Trophoblast cell (in vitro differentiated cells and primary cell): ENCODE results near the gene BTBD7.

Experiments
- DNase-seq, 2 donors: peaks; one replicate each; pipeline ENCODE4 v3.0.0-alpha.2; 2016
- H2AFZ ChIP-seq: 2 replicates; pipeline ENCODE4 v1.6.1; 2013; ENCODE audit warnings: low read length, moderate library complexity, mild to moderate bottlenecking; ENCODE audit not compliant: insufficient read depth, poor library complexity
- H2AK5ac ChIP-seq: 2 replicates; pipeline ENCODE4 v1.6.1; 2013; ENCODE audit warnings: mild to moderate bottlenecking, low read length
- H2BK120ac ChIP-seq: 2 replicates; pipeline ENCODE4 v1.6.1; 2013; ENCODE audit warnings: low read length, mild to moderate bottlenecking, moderate library complexity; ENCODE audit not compliant: insufficient read depth, poor library complexity
- H2BK12ac ChIP-seq: 2 replicates; pipeline ENCODE4 v1.6.1; 2013; ENCODE audit warnings: mild to moderate bottlenecking, low read length, moderate library complexity
- H2BK5ac ChIP-seq: 2 replicates; pipeline ENCODE4 v1.6.1; 2013; ENCODE audit warnings: low read length, low read depth, moderate library complexity, mild to moderate bottlenecking; ENCODE audit not compliant: poor library complexity
- H3K14ac ChIP-seq: 2 replicates; pipeline ENCODE4 v1.6.1; 2013; ENCODE audit warnings: mild to moderate bottlenecking, low read length
- H3K18ac ChIP-seq: 2 replicates; pipeline ENCODE4 v1.6.1; 2013; ENCODE audit warnings: mild to moderate bottlenecking, low read length
- H3K23ac ChIP-seq: 2 replicates; pipeline ENCODE4 v1.6.1; 2013; ENCODE audit warnings: low read length
- H3K27ac ChIP-seq: 2 replicates; pipeline ENCODE4 v1.5.1; 2013; ENCODE audit warnings: low read depth, mild to moderate bottlenecking, inconsistent platforms, low read length, moderate library complexity
- H3K27me3 ChIP-seq: 2 replicates; pipeline ENCODE4 v1.6.1; 2013; ENCODE audit warnings: inconsistent platforms, mild to moderate bottlenecking, low read length, moderate library complexity; ENCODE audit not compliant: insufficient read depth
- H3K36me3 ChIP-seq, 2 experiments: 1 replicate in 1 of 2; 2 replicates in 1 of 2; pipeline ENCODE4 v1.6.1; 2013; ENCODE audit warnings: low read length in 2 of 2, mild to moderate bottlenecking in 2 of 2, moderate library complexity in 1 of 2; ENCODE audit not compliant: insufficient read depth in 2 of 2, control insufficient read depth in 1 of 2
- H3K4ac ChIP-seq: 2 replicates; pipeline ENCODE4 v1.6.1; 2013; ENCODE audit warnings: low read depth, mild to moderate bottlenecking, low read length, moderate library complexity
- H3K4me1 ChIP-seq, 2 experiments: 1 replicate in 1 of 2; 2 replicates in 1 of 2; pipeline ENCODE4 v1.6.1; 2013; ENCODE audit warnings: low read length in 2 of 2, mild to moderate bottlenecking in 2 of 2, moderate library complexity in 1 of 2; ENCODE audit not compliant: insufficient read depth in 2 of 2, control insufficient read depth in 1 of 2
- H3K4me2 ChIP-seq: 2 replicates; pipeline ENCODE4 v1.6.1; 2013; ENCODE audit warnings: inconsistent platforms, mild to moderate bottlenecking, low read length, moderate library complexity
- H3K4me3 ChIP-seq: 2 replicates; pipeline ENCODE4 v1.5.1; 2013; ENCODE audit warnings: mild to moderate bottlenecking, low read depth, low read length, inconsistent platforms
- H3K79me1 ChIP-seq: one replicate; pipeline ENCODE4 v1.6.1; 2013; ENCODE audit warnings: low read length
- H3K79me2 ChIP-seq: 2 replicates; pipeline ENCODE4 v1.6.1; 2013; ENCODE audit warnings: low read length, mild to moderate bottlenecking; ENCODE audit not compliant: control insufficient read depth, insufficient read depth, poor library complexity
- H3K9ac ChIP-seq: 2 replicates; pipeline ENCODE4 v1.6.1; 2013; ENCODE audit warnings: mild to moderate bottlenecking, low read length
- H3K9me3 ChIP-seq: 2 replicates; pipeline ENCODE4 v1.6.1; 2013; ENCODE audit warnings: low read depth, mild to moderate bottlenecking, control low read depth, inconsistent platforms, low read length; ENCODE audit not compliant: insufficient read depth
- H4K12ac ChIP-seq: 2 replicates; pipeline ENCODE4 v1.6.1; 2013; ENCODE audit warnings: low read depth, mild to moderate bottlenecking, low read length, moderate library complexity
- H4K8ac ChIP-seq: 2 replicates; pipeline ENCODE4 v1.6.1; 2013; ENCODE audit warnings: low read depth, mild to moderate bottlenecking, low read length, moderate library complexity
- H4K91ac ChIP-seq: one replicate; pipeline ENCODE4 v1.6.1; 2013; ENCODE audit warnings: low read depth, mild to moderate bottlenecking, low read length, moderate library complexity
- WGBS: extraction: QIAGEN DNeasy Blood & Tissue Kit; methylation state at CpG from one replicate; pipeline ENCODE4 v1.1.7; 2013; ENCODE audit warnings: missing lambda C conversion rate; ENCODE audit not compliant: insufficient read length, insufficient coverage; ENCODE audit errors: extremely low coverage; 5-methylcytosine and 5-hydroxymethylcytosine counted together

BTBD7 gene

GRCh38 chr14:93228550-93228949 lies 104.3 kb downstream of the BTBD7 start:
- H4K8ac ChIP-seq = no peak overlapping the region
- DNase-seq = no peak
- H3K18ac ChIP-seq = no peak overlapping the region
- H3K23ac ChIP-seq = no peak overlapping the region
- H3K27me3 ChIP-seq = no peaks in the 10 kb centered on the region
- H2BK12ac ChIP-seq = no peak overlapping the region
- H2AFZ ChIP-seq = no peak overlapping the region
- H3K14ac ChIP-seq = no peak overlapping the region
- H3K4me3 ChIP-seq = no peak overlapping the region
- H2AK5ac ChIP-seq = no peak overlapping the region
- no peak overlapping the region for H4K12ac ChIP-seq
- no peak overlapping the region for H2BK5ac ChIP-seq
- H3K9me3 ChIP-seq = no peaks in the 10 kb centered on the region
- no peak overlapping the region for H3K4me2 ChIP-seq
- H3K36me3 ChIP-seq = peaks cover 14 to 17% of the 10 kb centered on the region in 2 experiments
- H4K91ac ChIP-seq = no peak overlapping the region
- H3K79me1 ChIP-seq = no peaks in the 10 kb centered on the region
- no peak overlapping the region for H2BK120ac ChIP-seq
- no peak overlapping the region for H3K9ac ChIP-seq
- no peak overlapping the region for H3K27ac ChIP-seq
- WGBS = no CpG with 5 or more reads among the region's 8 CpGs
- H3K4me1 ChIP-seq = no peaks in the 10 kb centered on the region
- no peak overlapping the region for H3K4ac ChIP-seq
- H3K79me2 ChIP-seq = no peaks in the 10 kb centered on the region

GRCh38 chr14:93223565-93223964 lies 109.3 kb downstream of the BTBD7 start:
- no CpG with 5 or more reads among the region's 27 CpGs for WGBS
- no peak overlapping the region for H4K12ac ChIP-seq

DNA sequence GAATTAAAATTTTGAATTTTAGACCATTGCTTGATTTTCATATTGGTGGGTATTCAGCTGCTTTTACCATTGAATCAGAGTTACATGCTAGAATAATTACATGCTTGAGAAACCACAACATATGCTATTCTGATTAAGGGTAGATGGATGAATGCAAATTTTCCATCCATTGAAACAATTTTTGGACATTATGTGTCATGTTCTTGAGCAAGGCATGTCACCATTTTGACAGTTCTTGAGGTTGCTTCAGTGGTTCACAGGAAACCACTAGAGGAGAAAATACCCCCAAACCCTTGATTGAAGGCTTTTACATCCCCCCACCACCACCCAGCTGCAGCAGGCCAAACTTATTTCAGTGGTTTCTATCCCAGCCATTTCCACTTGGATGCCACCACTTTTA lies 112.3 kb downstream of the BTBD7 start:
- no peak overlapping the region for H3K18ac ChIP-seq
- no peak overlapping the region for H2BK120ac ChIP-seq
- no peaks in the 10 kb centered on the region for H3K27me3 ChIP-seq
- no peak overlapping the region for H3K27ac ChIP-seq
- H3K4me3 ChIP-seq = no peak overlapping the region
- no peaks in the 10 kb centered on the region for H3K4me1 ChIP-seq
- no peak overlapping the region for H3K9ac ChIP-seq
- no peak overlapping the region for H3K23ac ChIP-seq
- H2BK12ac ChIP-seq = no peak overlapping the region
- H2AK5ac ChIP-seq = no peak overlapping the region
- H3K4ac ChIP-seq = no peak overlapping the region
- H4K91ac ChIP-seq = no peak overlapping the region
- no peaks in the 10 kb centered on the region for H3K79me2 ChIP-seq
- no peak overlapping the region for H4K12ac ChIP-seq
- no peak overlapping the region for H2BK5ac ChIP-seq
- no peak for DNase-seq
- no peaks in the 10 kb centered on the region for H3K79me1 ChIP-seq
- H3K14ac ChIP-seq = no peak overlapping the region
- H3K4me2 ChIP-seq = no peak overlapping the region
- no peak overlapping the region for H4K8ac ChIP-seq
- no peak overlapping the region for H2AFZ ChIP-seq
- H3K9me3 ChIP-seq = no peaks in the 10 kb centered on the region
- H3K36me3 ChIP-seq = peaks cover 28 to 29% of the 10 kb centered on the region in 2 experiments

More at GRCh38 chr14:93223565-93223964, 109.3 kb downstream of the BTBD7 start:
- DNase-seq = no peak
- no peaks in the 10 kb centered on the region for H3K27me3 ChIP-seq
- no peaks in the 10 kb centered on the region for H3K79me2 ChIP-seq
- H4K91ac ChIP-seq = no peak overlapping the region
- no peak overlapping the region for H3K9ac ChIP-seq
- H3K14ac ChIP-seq = no peak overlapping the region
- H3K23ac ChIP-seq = no peak overlapping the region
- no peaks in the 10 kb centered on the region for H3K79me1 ChIP-seq
- no peak overlapping the region for H3K4me3 ChIP-seq
- no peak overlapping the region for H2AFZ ChIP-seq
- no peak overlapping the region for H3K4ac ChIP-seq
- peaks cover 26 to 34% of the 10 kb centered on the region in 2 experiments for H3K36me3 ChIP-seq
- H2BK12ac ChIP-seq = no peak overlapping the region
- no peak overlapping the region for H2BK5ac ChIP-seq
- no peak overlapping the region for H2BK120ac ChIP-seq
- no peak overlapping the region for H3K18ac ChIP-seq
- H4K8ac ChIP-seq = no peak overlapping the region
- no peaks in the 10 kb centered on the region for H3K9me3 ChIP-seq
- no peak overlapping the region for H3K27ac ChIP-seq
- H3K4me1 ChIP-seq = no peaks in the 10 kb centered on the region
- no peak overlapping the region for H2AK5ac ChIP-seq
- H3K4me2 ChIP-seq = no peak overlapping the region

GRCh38 chr14:93219103-93219726 lies 113.6 kb downstream of the BTBD7 start:
- no peak overlapping the region for H3K14ac ChIP-seq
- H2BK120ac ChIP-seq = no peak overlapping the region
- no peak overlapping the region for H4K8ac ChIP-seq
- H3K18ac ChIP-seq = no peak overlapping the region
- H3K27me3 ChIP-seq = no peaks in the 10 kb centered on the region
- H3K9me3 ChIP-seq = no peaks in the 10 kb centered on the region
- H3K27ac ChIP-seq = no peak overlapping the region
- H2BK5ac ChIP-seq = no peak overlapping the region
- H3K4ac ChIP-seq = no peak overlapping the region
- WGBS = no CpG with 5 or more reads among the region's 3 CpGs
- H2AFZ ChIP-seq = no peak overlapping the region
- H3K4me1 ChIP-seq = no peaks in the 10 kb centered on the region
- no peak overlapping the region for H3K4me3 ChIP-seq
- H3K4me2 ChIP-seq = no peak overlapping the region
- no peaks in the 10 kb centered on the region for H3K79me1 ChIP-seq
- H2BK12ac ChIP-seq = no peak overlapping the region
- H3K79me2 ChIP-seq = no peaks in the 10 kb centered on the region
- no peak overlapping the region for H3K9ac ChIP-seq
- H4K91ac ChIP-seq = no peak overlapping the region
- DNase-seq = peak; percentile 48 to 69
- no peak overlapping the region for H2AK5ac ChIP-seq
- peaks cover 28 to 34% of the 10 kb centered on the region in 2 experiments for H3K36me3 ChIP-seq
- no peak overlapping the region for H3K23ac ChIP-seq
- H4K12ac ChIP-seq = no peak overlapping the region
